HUDEP-2 (cell line): ENCODE data around the gene OXLD1.

Experiments
- DNase-seq, 76 experiments: peaks; one replicate each; lab custom pipeline; 2025; ENCODE audit not compliant: unreplicated experiment in 76 of 76; lab: John Stamatoyannopoulos, UW

The OXLD1 gene

GRCh38 chr17:81655378-81656117, 10.9 kb downstream of the OXLD1 start:
- DNase-seq = no peak

- DNase-seq = no peak
Observed at GRCh38 chr17:81652906-81653771, 13.3 kb downstream of the OXLD1 start.

GRCh38 chr17:81651692-81652091, 14.7 kb downstream of the OXLD1 start:
- peak in 54 of 76 experiments; percentile 9 to 83 (median 41) for DNase-seq

GRCh38 chr17:81650951-81651350, 15.5 kb downstream of the OXLD1 start:
- DNase-seq = no peak

- no peak for DNase-seq
Observed at GRCh38 chr17:81648707-81649085, 17.7 kb downstream of the OXLD1 start.

GRCh38 chr17:81648013-81648706, 18.2 kb downstream of the OXLD1 start:
- DNase-seq = no peak

- no peak for DNase-seq
Observed at GRCh38 chr17:81647640-81648012, 18.8 kb downstream of the OXLD1 start.

GRCh38 chr17:81646869-81647600, 19.4 kb downstream of the OXLD1 start:
- DNase-seq = peak in 74 of 76 experiments; percentile 21 to 86 (median 68)

GRCh38 chr17:81644976-81645952, 21.1 kb downstream of the OXLD1 start:
- no peak for DNase-seq

GRCh38 chr17:81644496-81644895, 21.9 kb downstream of the OXLD1 start:
- peak in 1 of 76 experiments; percentile 13 for DNase-seq

GRCh38 chr17:81641825-81642489, 24.4 kb downstream of the OXLD1 start:
- peak in 66 of 76 experiments; percentile 7 to 77 (median 52) for DNase-seq

GRCh38 chr17:81640011-81640410, 26.4 kb downstream of the OXLD1 start:
- no peak for DNase-seq

- peak in 19 of 76 experiments; percentile 6 to 51 (median 18) for DNase-seq
Observed at GRCh38 chr17:81638683-81639082, 27.7 kb downstream of the OXLD1 start.

GRCh38 chr17:81636505-81637288, 29.7 kb downstream of the OXLD1 start, which contains the start of the genes NPLOC4 and TSPAN10:
Gene NPLOC4 (minus strand): TSS chr17:81637112. CDS start chr17:81636930, 182 bp downstream.
Gene TSPAN10 (plus strand): TSS chr17:81637196. CDS start chr17:81642413, 5,217 bp downstream.
- peak in 71 of 76 experiments; percentile 23 to 86 (median 65) for DNase-seq

- peak in 4 of 76 experiments; percentile 4 to 16 (median 6) for DNase-seq
Observed at GRCh38 chr17:81635973-81636504, 30.4 kb downstream of the OXLD1 start.

- DNase-seq = no peak
Observed at GRCh38 chr17:81635431-81635830, 31.0 kb downstream of the OXLD1 start.

- no peak for DNase-seq
Observed at GRCh38 chr17:81631482-81631881, 34.9 kb downstream of the OXLD1 start.
